Stimulated activated CD4-positive, alpha-beta T cell treated with anti-CD3 and anti-CD28 coated beads, Interleukin-1b, Interleukin-23, amount 100 ng/mL, for 1 hour (primary cell): Measurements from ENCODE around the gene LGALS1.
"Not testable (repeated sequence)": the region's sequence is repeated elsewhere in the genome, so short reads cannot be mapped to it uniquely, and the experiment has no call there.

ENCODE experiments used
- DNase-seq, 2 donors: peaks; one replicate each; pipeline ENCODE4 v3.0.0-alpha.2; 2020; ENCODE audit warnings: low read depth in 2 of 2

LGALS1 gene

DNA sequence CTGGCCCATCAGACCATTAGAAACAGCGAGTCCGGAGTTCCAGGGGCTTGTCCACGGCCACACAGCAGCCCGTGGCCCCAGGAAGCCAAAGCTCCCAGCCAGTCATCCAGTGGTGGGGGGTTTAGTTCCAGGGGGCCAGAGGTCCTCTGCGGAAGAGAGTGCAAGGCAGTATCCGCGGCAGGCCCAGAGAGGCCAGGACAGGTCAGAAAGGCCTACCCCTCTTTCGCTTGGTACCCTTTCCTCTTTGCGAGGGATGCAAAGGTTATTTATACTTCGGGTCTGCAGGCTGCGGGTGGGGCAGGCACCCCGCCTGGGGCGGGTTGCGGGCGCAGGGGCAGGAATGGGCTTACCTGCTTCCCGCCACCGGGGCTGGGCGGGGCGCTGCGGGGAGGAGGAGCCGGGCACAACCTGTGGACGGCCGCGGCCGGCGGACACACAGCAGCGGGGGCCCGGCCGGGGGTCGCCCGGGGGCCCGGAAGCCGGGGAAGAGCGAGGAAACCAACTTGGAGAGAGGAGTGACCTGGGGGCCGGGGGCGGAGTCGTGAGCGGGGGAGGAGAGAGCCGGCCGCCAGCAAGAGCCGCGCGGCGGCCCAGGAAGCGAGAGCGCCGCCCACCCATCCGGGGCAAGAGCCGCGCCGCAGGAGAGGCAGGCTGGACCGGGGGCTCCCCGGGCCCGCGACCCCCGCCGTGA is 36.2 kb upstream of the LGALS1 start, which contains the start of gene SH3BP1:
SH3BP1 (plus strand) TSS at position 600 of the 691 bp plus-strand sequence. CDS start 119 bp downstream, outside the sequence.
- no peak for DNase-seq

DNA sequence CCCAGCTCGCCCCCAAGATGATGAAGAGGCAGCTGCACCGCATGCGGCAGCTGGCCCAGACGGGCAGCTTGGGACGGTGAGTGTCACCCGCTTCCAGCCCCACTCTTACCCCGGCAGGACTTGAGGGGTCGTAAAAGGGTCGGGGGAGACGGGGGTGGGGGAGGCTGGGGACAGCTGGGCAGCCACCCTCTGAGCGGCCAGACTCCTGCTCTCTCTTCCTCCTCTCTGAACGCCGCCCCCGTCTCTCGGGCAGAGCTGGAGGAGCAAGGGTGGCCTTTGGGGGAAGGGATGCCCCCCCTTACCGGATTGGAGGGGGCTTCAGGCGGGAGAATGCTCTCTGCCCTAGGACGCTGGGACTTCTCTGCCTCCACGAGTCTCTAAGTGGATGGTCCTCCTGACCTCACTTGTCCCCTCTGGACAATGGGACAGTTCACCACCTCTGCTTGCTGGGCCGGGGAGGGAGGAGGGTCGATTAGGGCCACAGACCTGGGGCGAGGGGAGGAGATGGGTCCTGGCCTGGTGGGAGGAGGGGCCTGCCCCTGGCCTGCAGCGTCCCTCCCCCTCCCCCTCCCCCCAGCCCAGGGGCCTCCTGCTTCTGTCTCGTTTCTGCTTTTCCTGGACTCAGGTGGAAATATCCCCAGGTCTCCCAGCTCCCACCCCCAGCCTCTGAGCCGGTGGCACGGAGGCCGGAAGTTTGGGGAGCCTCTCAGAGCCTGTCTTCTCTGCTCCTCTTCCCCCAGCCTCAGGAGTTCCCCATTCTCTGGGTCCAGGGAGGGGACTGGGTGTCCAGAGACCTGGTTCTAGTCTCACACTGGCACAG is 35.5 kb upstream of the LGALS1 start:
- no peak for DNase-seq

DNA sequence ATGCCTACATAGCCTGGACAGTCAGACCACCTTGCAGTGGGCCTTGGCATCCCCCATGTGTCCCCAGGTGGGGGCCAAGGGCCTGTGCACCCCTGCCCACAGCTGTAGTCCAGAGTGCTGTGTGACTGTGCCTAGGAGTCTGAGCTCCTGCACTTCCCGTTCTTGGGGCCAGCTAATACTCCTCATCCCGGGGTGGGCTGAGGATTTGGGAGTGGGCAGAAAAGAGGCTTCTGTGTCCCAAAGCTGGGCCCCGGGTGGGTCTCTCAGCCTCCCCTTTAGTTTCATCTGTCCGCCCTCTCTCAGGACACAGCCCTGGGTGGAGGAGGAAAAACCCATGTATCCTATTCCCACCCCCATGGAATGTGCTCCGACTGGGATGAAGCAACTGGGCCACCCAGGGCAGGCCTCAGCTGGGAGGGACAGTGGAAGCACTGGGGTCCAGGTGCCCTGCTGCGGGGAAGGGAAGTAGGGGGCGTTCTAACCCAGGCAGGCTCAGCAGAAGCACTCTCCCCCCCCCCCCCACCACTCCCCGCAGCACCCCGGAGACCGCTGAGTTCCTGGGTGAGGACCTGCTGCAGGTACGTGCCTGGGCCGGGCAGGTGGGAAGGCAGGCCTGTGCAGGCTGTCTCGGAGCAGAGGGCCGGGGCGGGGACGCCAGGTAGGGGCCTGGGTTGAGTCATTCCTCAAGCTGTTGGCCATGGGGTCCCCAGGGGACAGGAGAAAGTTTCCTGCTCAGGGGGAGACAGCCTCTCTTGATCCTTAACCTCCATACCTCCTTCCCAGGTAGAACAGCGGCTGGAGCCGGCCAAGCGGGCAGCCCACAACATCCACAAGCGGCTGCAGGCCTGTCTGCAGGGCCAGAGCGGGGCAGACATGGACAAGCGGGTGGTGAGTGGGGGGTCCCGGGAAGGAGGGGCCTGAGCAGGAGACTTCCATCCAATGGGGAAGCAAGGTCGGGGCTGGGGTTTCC is 34.6 kb upstream of the LGALS1 start:
- DNase-seq = no peak

DNA sequence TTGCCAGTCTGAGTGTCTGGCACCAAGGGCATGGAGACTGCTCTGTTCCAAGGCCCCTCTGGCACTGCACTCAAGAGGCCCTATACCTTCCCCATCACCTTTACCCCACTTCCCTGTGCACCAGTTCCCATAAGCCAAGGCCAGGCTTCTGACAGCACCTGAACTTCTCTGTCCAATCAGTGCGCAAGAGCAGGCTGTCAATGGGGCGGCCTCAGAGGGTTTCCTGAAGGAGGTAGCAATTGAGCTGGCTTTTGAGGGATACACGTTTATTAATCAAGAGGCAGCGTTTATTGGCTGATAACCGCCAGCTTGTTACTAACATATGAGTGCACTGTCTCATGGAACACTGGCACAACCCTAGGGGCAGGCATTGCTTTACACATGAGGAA is 33.9 kb upstream of the LGALS1 start:
- DNase-seq = no peak

DNA sequence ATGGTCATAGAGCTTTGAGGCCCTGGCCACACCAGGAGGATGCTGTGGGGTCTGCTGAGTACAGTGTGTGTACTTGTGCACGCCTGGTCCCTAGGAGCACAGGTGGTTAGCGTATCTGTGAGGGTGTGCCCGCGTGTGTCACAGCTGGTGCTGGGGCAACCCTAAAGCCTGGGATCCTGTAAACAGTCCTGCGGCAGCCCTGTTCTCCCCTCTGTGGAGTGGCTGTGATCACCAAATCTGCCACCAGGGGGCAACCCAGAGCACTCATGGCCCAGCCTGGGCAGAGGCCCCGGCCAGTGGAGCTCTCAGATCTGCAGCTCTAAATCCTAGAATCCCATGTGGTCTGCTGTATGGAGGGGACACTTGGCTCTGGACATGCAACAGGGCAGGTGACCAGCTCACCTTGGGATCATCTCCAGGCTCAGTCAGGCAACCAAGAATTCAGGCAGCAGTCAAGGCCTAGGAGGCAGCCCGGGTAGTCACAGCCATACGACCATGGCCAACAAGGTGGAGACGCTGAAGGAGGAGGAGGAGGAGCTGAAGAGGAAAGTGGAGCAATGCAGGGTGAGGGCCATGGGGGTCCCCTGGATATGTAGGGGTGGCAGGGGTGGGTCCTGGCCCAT is 32.1 kb upstream of the LGALS1 start:
- DNase-seq = peak; percentile 78 to 91

DNA sequence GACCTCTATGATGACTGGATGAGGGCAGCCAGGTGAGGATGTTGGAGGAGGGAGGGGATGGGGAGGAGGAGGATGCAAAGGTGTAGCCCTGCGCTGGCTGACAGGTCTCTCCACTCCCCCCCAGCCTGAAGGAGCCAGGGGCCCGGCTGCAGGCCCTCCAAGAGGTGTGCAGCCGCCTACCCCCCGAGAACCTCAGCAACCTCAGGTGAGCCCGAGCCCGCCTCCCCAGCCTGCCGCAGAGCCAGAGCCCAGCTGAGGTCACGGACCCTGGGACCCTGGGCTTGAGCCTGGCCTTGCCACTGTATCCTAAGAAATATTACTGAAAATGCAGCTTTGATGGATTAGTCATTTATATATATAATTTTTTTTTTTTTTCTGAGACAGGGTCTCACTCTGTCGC is 28.1 kb upstream of the LGALS1 start:
- DNase-seq = no peak

DNA sequence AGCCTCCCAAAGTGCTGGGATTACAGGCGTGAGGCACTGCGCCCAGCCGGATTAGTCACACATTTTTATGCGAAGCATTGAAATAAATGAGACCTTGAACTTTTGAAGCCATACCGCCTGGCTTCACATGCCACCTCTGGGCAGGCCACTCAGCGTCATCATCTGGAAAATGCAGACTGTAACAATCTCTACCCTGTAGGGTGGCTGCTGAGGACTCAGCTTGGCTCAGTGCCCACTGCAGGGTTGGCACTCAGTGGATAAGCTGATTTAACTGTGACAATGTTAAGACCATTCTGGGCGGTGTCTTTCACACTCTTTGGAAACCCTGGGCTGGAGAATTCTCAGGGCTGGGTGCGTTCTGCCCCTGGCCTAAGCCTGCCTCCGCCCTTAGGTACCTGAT is 27.5 kb upstream of the LGALS1 start:
- no peak for DNase-seq

DNA sequence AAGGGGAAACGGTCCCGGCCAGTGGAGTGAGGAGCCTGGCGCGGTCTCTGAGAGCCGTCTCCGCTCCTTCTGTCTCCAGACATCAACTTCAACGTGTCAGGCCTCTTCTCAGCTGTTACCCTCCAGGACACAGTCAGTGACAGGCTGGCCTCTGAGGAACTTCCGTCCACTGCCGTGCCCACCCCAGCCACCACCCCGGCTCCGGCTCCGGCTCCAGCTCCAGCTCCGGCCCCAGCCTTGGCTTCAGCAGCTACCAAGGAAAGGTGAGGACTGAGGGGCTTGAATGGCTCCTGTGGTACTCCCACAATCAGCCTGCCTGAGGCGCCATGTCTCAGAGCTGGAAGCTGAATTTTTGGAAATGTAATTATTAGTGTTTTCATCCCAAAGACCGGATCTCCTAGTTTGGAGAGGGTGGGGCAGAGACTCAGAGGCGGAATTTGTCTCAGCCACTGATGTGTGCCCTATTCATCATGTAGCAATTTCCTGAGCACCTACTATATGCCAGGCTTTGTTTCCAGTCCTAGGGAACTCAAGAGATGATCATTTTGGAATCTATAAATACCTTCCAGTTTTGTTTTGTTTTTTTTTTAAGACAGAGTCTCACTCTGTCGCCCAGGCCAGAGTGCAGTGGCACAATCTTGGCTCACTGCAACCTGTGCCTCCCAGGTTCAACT is 24.8 kb upstream of the LGALS1 start:
- no peak for DNase-seq

DNA sequence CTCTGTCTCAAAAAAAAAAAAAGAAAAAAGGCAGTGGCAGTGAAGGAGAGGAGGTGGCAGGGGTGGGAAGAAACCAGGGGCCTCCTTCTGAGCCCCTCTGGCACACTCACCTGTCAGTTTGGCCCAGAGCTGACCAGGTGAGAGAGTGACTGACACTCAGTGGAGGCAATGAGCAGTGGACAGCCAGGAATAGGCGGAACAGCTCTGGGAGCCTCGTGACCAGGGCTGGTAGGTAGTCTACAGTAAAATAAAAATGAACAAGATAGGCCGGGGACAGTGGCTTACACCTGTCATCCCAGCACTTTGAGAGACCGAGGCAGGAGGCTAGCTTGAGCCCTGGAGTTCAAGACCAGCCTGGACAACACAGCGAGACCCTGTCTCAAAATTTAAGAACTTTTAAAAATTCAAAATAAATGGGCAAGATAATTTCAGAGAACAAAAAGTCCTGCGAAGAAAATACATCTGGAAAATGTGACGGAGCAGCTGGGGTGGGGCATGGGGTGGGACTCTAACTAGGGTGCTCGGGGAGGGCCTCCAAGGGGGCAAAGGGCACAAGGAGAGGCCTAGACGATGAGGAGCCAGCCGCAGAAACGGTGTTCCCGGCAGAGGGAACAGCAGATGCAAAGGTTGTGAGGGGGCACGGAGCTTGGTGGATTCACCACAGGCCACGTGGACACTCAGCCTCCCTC is 20.7 kb upstream of the LGALS1 start:
- no peak for DNase-seq

DNA sequence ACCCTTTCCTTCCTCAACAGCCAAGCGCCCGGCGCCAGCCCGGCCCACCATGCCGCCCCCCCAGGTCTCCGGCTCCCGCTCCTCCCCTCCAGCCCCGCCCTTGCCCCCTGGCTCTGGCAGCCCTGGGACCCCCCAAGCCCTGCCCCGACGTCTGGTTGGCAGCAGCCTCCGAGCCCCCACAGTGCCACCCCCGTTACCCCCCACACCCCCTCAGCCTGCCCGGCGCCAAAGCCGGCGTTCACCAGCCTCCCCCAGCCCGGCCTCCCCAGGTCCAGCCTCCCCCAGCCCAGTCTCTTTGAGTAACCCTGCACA is 20.2 kb upstream of the LGALS1 start:
- no peak for DNase-seq

DNA sequence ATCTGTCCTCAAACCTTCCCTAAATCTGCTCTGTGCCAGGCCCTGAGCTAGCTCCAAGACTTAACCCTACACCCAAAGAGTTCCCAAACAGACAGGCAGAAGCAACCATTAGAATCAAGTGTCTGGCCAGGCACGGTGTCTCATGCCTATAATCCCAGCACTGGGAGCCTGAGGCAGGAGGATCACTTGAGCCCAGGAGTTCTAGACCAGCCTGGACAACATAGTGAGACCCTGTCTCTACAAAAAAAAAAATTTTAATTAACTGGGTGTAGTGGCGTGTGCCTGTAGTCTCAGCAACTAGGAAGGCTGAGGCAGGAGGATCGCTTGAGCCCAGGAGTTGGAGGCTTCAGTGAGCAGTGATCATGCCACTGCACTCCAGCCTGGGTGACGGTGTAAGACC is 18.9 kb upstream of the LGALS1 start:
- DNase-seq = not testable (repeated sequence)

DNA sequence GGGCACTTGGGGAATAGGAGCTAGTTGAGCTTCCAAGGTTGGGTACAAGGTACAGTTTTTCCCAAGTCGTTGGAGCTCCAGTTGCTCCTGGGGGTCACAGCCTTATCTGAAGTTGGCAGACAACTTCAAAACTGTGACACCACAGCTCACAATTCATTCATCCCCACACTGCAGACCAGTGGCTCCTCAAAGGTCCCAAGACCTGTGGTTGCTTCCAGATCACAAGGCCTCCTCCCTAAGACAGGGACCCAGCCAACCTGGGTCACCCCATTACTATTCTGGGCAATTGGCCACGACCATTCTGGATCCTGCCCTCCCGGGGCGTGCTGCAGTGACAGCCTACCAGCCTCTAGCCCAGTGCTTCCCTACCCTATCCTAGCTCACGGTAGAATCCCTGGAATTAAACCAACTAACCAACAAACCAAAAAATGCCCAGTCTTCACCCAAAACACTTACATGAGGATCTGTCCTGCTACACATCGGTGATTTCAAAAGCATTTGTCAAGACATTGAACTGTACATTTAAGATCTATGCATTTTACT is 17.8 kb upstream of the LGALS1 start:
- DNase-seq = no peak

DNA sequence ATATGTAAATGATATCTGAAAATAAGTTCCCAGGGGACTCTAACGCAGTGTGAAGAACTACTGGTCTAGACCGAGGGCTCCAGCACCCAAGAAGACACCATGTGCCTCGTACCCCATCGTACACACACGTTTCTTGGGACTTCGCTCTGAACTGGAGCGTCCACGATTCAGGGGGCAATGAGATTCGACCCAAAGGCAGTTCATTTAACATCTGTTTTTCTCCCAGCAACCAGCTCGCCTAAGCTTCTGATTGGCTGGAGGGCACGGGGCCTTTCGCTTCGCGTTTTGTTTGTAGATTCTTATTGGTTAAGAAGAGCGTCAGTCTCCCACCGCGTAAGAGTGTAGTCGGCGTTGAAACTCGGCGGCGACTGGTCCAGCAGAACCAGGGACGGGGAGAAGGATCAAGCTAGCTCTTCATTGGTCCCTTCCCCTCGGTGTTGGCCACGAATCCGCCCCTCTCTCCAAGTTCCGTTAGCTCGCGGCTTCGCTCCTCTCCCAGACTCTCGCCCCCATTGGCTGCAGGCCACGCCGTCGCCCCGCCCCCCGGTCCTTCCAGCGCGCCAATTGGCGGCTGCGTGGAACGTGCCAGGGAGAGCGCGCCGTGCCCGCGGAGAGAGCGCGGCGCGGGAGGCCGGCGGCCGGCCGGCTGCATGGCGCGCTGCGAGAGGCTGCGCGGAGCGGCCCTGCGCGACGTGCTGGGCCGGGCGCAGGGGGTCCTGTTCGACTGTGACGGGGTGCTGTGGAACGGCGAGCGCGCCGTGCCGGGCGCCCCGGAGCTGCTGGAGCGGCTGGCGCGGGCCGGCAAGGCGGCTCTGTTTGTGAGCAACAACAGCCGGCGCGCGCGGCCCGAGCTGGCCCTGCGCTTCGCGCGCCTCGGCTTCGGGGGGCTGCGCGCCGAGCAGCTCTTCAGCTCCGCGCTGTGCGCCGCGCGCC is 17.0 kb upstream of the LGALS1 start, which contains the start of gene PDXP:
PDXP (plus strand) TSS at position 591 of the 933 bp plus-strand sequence; CDS start at position 651, 60 bp downstream.
- DNase-seq = peak; percentile 96 to 97

DNA sequence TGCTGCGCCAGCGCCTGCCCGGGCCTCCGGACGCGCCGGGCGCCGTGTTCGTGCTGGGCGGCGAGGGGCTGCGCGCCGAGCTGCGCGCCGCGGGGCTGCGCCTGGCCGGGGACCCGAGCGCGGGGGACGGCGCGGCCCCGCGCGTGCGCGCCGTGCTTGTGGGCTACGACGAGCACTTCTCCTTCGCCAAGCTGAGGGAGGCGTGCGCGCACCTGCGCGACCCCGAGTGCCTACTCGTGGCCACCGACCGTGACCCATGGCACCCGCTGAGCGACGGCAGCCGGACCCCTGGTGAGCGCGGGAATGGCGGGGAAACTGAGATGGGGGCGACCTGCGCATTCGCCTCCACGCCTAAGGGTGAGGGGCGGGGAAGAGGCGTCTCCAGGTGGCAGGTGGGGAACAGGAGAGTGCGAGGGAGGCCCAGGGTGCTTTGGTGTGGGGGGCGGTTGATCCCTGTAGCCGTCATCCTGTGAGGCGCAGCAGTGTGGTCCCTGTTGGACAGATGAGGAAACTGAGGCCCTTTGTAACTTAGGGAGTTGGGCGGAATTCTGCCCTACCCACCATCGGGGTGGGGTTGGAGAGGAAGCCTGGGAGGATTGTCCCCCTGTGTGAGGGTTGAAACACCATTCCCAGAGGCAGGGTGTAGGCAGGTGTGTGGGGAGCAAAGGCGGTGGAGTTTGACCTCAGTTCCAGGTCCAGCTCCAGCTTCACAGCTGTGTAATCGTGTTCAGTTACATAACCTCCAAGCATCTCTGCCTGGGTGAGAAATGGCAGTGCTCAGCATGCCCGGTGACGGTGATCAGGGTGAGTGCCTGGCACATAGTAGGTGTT is 16.2 kb upstream of the LGALS1 start:
- DNase-seq = no peak

DNA sequence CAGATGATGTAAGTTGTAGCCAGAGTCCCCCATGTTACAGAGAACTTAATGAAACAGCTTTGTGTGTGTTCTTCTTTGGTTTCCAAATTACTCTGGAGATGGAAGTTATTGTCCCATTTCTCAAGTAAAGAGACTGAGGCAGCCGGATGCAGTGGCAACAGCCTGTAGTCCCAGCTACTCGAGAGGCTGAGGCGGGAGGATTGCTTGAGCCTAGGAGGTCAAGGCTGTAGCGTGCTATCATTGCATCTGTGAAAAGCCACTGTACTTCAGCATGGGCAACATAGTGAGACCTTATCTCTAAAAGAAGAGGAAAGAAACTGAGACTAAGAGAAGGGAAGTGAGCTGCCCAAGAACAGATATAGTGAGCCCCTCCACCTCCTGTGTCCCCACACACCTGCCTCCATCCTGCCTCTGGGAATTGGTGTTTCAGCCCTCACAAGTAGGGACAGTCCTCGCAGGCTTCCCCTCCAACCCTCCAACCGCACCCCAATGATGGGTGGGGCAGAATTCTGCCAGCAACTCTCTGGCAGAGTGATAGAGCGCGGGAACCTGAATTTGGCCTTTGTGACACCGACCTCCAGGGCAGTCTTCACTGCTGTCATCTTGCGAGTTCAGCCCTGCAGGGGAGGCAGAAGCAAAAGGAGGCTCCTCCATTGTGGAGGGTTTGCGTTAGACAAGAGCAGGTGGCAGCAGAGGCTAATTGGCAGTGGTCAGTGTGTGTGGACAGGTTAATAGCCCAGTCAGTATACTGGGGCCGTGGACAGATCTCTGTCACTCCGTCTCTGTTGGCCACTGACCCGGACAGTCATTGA is 15.3 kb upstream of the LGALS1 start:
- no peak for DNase-seq

DNA sequence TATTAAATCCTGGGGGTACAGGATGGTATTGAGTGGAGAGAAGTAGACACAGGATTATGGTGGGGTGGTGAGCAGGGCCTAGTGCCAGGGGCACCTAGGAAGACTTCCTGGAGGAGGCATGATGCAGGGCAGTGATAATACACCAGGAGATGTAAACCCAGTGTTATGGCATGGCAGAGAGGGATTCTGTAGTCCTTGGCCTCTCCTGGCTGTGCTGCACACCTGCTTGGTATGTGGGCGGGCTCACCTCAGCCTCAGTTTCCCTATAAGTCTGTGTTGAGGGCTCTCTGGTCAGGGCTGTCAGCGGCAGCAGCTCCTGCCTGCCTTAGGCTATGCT is 14.8 kb upstream of the LGALS1 start:
- no peak for DNase-seq

DNA sequence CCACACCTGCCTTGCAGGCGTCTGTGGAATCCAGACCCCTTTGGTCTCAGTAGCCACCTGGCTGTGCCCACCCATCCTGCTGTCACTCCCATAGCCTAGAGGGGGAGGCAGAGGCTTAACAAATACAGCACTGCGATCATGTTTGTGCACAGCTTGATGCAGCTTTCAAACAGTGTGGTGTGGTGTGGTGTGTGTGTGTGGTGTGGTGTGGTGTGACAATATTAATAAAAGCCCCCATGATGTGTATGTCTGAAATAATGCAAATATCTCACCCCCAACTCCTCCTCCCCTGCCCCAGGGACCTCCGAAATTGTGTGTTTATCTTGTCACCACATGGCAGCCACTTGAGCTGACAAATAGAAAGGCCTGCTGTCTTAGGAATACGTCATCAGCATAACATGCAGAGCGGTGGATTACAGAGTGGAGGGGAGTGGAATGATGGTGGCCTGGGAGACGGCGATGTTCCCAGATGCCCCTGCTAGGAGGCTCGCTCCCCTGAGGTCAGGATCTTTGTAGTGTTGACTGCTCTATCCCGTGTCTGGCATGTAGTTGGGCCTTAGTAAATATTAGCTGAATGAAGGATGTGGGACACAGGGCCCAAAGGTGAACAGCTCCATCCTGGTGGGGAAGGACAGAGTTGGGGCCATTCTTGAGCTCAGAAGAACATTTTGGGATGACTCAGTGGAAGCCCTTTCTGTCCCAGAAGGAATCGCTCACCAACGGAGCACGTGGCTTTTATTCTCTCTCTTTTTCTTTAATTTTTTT is 14.1 kb upstream of the LGALS1 start:
- no peak for DNase-seq
